GM19043 (cell line): ENCODE data around the gene SPATS2L.
A peak's percentile ranks its signal among the peaks of the same experiment; 100 is the strongest.

ENCODE experiments used
- ATAC-seq: cut with Tn5 transposase; IDR thresholded peaks from one replicate; pipeline ENCODE4 v1.9.1; 2021; ENCODE audit warnings: low read depth; ENCODE audit not compliant: unreplicated experiment

The SPATS2L gene, protein sequence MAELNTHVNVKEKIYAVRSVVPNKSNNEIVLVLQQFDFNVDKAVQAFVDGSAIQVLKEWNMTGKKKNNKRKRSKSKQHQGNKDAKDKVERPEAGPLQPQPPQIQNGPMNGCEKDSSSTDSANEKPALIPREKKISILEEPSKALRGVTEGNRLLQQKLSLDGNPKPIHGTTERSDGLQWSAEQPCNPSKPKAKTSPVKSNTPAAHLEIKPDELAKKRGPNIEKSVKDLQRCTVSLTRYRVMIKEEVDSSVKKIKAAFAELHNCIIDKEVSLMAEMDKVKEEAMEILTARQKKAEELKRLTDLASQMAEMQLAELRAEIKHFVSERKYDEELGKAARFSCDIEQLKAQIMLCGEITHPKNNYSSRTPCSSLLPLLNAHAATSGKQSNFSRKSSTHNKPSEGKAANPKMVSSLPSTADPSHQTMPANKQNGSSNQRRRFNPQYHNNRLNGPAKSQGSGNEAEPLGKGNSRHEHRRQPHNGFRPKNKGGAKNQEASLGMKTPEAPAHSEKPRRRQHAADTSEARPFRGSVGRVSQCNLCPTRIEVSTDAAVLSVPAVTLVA

DNA sequence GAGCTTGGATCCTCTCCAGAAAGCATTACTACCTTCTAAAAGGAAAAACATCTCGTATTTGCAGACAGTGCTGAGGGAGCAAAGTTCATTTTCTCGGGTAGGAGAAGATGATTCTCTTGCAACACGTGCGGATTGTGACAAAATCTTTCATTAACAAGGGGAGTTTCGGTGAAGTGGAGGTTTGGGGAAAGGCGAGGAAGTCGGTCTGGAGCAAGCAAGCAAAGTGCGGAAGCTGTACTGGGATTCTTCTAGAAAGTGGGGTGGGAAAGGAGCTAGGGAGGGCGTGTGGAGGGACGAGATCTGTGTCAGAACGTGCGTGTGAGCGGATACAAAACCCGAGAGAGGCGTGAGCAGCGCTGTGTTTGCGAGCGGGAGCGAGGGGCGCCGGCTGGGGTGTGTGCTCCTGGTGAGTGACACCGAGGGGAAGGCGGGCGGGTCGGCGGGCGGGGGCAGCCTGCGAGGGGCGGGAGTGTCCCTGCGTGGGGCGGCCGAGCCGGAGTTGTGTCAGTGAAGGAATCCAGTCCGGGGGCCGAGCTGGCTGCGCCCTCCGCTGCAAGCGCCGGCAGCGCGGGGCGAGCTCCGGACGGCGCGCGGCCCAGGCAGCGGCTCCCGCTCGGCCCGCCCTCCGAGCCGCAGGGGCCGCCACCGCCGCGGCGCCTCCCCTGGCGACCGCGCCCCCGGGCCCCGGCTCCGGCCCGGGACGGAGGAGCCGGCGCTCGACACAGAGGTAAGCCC, at the start of gene SPATS2L:
SPATS2L (plus strand) TSS at position 498 of the 735 bp plus-strand sequence. CDS start 82,552 bp downstream, outside the sequence.
- ATAC-seq: peak; percentile 46

DNA sequence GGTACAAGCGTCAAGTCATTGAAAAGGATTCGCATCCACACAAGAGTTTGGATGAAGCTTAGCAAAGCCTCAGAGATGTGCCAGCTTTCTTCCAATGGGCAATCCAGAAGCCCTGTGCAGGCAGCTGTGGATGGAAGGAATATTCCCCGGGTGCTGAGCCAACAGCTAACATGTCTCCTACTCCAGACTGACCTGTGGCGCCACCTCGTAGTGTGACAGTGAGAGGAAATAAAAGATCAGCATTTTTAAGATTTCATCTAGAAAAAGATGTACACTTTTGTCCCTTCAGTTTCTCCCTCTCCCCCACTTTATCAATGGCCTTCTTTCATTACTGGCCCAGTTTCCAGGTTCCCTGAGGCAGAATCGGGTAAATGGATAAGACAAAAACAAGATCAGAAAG, 48.9 kb upstream of the SPATS2L start:
- no peak for ATAC-seq

DNA sequence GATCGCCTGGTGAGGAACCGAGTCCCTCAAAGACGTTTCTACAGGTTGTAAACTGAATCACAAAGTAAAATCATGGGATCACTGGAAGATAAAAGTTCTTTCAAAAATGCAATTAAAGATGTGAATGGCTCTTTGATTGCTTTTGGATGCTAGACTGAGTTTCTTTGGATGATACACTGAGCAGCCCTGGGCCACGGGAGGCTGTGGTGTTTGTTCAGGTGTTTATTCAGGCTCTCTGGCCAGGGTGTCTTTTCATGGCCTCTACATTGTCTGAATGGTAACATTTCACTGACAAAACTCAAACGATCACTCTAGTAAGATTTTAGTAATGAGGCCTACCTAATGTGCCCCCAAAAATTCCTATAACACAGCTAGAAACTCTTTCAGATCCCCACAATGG, 48.4 kb upstream of the SPATS2L start:
- no peak for ATAC-seq

DNA sequence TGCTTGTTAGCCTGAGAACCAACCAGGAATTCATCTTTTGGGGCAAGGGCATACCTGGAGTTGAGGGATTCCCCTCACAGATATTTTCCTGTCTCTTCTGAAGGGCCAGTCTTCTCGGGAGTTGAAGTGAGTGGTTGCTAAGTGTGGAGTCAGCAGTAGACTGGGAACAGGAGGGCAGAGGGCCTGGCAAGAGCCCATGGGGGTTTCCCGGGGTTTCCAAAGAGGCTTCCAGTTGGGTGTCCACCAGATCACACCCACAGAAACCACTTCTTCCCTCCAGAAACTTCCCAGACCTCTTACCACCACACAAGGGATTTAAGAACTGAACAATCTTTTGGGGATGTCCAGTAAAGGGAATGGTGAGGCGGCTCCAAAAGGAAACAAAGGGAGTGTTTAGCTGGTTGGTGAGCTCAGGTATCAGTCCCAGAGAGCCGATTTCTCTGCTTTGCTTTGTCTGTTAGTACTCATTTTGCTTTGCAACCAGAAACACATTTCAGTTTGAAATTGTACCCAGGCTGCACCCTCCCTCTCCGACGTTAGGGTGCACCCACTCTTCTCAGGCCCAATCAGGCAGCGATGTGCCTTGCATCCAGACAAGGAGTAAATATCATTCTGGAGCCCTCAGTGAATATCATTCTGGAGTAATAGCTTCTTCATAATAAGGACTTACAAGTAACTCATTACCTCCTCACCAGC, 47.5 kb upstream of the SPATS2L start:
- no peak for ATAC-seq

DNA sequence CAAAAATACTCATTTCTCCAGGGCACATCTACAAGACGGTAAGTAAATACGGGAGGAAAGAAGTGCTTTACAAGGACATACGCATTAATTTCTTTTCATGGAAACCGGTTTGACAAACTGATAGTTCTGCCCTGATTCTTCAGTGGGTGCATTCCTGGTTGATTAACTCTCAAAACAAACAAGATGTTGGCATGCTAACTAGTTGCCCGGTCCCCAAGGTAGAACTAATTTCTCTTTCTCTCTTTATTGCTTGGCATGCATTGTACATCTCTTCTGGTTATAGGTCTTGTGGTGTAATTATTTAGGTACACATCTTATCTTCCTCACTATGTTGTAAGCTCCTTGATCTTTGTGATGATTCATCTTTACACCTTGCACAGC, 46.9 kb upstream of the SPATS2L start:
- no peak for ATAC-seq

DNA sequence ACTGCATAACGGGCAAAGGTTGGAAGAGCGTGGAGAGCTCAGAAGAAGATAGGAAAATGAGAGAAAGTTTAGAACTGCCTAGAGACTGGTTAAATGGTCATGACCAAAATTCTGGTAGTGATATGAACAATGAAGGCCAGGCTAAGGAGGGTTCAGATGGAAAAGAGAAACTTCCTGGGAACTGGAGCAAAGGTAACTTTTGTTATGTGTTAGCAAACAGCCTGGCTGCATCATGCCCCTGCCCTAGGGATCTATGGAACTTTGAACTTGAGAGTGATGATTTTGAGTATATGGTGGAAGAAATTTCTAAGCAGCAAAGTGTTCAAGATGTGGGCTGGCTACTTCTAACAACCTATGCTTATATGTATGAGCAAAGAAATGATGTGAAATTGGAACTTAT, 44.4 kb upstream of the SPATS2L start:
- no peak for ATAC-seq

DNA sequence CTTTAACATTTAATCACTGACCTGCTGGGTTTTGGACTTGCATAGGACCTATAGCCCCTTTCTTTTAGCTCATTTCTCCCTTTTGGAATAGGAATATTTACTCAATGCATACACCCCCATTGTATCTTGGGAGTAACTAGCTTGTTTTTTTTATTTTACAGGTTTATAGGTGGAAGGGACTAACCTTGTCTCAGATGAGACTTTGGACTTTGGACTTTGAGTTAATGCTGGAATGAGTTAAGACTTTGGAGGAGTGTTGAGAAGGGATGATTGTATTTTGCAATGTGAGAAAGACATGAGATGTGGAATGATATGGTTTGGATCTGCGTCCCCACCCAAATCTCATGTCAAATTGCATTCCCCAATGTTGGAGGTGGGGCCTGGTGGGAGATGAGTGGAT, 43.2 kb upstream of the SPATS2L start:
- no peak for ATAC-seq

DNA sequence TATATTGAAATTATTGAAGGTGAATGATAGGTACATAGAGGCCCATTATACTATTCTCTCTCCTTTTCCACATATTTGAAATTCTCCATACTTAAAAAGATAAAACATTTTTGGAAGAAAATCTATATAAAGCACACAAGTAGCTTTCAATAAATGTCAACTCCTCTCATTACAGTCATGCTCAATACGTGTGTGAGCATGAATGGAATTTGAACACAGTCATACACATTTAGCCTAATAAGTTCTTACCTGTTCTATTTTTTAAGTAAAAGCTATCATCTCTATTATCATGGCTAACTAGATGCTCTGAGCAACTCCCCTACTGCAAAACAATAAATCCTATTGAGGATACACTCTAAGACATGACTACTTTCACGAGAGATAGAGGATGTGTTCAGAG, 41.9 kb upstream of the SPATS2L start:
- no peak for ATAC-seq

DNA sequence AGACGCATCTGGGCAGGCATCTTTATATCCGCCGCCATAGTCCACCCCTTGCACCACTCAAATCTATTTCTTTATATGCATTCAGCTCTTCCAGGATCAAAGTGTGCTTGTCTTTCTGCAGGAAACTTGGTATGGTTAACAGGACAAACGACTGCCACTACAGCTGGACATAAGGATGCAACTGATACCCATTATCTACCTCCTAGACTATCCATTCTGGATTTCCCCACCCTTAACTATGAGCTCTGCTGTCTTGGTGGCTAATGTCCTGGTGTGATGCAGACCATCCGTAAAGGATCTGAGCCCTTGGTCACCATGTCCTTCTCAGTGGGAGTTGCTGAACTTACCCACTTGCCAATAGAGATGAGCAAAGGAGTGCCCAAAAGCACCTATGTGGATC, 40.1 kb upstream of the SPATS2L start:
- no peak for ATAC-seq

DNA sequence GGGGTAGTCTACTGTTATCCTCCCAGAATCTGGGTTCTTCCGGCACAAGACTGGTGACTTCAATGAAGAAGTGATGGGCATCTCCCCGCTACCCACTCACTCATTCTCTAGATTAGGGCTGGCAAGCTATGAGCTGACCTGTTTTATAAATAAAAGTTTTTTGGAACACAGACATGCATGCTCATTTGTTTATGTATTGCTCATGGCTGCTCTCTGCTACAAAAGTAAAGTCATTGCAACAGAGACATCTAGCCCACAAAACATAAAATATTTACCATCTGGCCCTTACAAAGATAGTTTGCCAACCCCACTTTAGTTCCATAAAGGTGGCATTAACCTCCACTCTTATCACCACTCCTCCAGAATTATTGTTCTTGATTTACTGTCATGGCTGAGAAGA, 39.1 kb upstream of the SPATS2L start:
- ATAC-seq: no peak

DNA sequence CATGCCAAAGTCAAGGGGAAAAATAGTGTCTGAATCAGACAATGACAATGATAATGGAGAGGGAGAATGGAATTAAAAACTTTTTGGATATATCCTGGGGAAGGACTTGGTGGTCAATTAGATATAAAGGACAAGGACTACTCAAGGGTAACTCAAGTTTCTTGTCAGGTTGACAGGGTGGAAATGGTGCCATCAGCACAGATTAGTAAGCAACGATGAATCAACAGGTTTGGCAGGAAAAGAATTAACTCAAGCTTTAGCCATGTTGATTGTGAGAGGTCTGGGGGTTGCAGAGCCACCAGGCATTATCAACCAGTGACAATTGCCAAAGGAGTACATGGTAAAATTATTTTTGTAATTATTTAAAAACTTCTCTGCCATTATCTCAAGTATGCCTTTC, 35.8 kb upstream of the SPATS2L start:
- no peak for ATAC-seq

DNA sequence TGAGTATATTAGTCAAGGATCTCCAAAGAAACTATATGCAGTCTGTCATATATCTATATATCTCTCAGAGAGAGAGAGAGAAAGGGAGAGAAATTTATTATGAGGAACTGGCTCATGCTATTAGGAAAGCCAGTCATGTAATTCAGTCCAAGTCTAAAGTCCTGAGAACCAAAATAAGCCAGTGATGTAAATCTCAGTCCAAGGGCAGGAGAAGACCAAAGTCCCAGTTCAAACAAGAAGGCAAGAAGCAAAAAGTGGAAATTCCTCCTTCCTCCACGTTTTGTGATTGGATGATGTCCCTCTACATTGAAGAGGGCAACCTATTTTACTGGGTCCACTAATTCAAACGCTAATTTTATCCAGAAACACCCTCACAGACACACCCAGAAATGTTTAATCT, 34.2 kb upstream of the SPATS2L start:
- ATAC-seq: no peak

DNA sequence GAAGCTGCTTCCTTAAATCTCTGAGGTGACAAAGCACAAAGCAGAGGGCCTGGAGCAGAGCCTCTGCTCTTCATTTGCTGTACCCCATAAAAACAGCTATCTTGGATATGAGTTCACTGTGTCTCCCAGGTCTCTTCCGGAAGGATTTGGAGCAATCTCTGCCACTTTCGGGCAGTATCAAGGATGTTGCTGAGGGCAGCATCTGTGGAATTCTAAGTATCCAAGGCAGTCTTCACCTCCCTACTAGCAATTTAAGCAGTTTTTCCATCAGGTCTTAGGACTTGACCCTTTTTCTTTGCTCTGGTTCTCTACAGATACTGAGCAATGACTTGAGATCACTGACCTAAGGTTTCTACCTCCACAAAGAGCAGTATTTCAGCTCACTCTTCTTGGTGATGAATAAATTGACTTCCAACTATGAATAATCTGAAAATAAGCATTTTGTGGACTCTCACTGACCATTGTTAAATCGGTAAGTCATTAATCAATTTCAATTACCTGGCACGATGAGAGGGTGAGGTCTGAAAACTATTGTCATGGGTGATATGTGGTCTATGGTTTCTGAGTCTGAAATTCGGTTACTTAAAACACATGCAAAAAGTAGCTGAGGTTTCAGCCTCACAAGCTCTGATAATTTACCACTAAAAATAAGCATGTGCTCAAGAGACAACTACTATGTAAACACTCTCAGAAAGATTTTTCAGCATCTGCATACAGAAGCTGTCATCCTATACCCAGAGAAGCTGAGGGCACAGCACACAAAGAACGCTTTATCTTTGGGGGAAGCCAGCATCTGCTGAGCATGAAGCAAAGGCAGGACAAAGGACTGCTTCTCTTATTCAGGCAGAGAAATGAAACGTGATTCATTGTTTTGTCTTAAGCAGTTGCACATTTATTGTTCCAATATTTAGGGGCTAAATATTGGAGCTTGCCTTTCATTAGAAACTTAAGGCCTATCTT, 32.1 kb upstream of the SPATS2L start:
- ATAC-seq: no peak

DNA sequence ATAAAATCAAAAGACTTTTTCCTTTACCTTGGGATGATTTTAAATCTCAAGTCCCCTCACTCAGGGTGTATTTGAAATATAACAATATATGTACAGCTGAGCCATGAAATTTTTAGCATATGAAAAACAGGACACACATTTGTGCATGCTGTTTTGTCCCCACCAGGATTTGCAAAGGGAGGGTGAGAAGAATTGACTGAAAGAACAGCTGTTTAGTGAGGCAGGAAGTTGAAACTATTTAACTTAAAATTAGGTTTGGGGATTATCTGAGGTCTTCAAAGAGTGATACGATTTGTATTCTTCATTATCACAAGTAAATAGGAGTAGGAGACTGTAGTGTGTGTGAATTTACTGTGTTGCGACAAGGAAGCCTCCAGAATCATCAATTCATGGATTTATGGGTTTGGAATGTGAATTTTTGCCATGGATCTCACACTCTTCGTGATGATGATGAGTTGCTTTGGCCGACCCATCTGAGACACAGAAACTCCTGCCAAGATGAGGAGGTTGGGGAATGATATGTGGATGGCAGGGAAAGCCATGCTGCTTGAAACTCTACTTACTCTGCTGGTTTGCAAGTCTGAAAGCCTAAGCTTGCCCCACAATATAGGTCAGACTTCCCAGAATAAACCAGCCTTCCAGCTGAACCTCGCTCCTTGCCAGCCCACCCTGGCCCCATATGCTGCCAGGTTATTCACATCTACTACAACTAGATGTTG, 31.0 kb upstream of the SPATS2L start:
- ATAC-seq: no peak

DNA sequence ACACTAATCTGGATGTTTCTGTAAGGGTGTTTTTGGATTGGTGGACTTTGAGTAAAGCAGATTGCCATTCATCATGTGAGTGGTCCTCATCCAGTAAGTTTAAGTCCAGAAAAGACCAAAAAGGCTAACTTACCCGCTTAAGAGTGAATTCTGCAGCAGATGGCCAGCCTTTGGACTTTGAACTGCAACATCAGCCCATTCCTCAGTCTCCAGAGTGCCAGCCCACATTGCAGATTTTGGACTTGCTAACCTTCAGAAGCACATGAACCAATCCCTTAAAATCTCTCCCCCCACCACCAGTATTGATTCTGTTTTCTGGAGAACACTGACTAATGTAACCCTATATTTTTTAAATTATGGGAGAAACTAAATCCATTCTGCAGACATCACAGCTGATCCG, 30.0 kb upstream of the SPATS2L start:
- ATAC-seq: no peak

DNA sequence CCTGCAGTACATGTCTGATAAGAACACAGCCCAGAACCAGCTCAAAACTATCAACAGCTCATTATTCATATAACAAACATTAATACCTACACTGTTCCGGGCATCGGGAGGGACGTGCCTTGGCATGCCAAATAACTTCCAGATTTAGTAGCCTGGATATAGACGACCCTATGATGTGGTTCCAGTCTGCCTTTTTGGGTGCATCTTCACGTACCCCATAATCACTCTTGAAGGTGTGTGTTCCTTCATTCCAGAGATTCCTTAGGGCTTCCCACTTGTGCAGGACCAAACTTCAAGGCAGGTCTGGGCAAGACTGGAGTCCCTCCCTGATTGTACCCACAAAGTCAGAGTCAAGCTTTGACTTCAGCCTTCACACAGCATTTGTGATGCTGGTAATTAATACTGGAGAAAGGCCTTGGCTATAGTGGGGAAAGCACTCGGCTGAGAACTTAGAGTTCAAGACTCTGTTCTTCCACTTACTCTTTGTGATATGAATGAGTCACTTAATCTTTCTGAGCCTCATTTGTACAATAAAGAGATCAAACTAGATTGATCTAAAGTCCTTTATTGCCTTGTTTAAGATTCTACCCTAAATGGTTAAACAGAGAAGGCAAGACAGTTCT, 27.7 kb upstream of the SPATS2L start:
- ATAC-seq: no peak

DNA sequence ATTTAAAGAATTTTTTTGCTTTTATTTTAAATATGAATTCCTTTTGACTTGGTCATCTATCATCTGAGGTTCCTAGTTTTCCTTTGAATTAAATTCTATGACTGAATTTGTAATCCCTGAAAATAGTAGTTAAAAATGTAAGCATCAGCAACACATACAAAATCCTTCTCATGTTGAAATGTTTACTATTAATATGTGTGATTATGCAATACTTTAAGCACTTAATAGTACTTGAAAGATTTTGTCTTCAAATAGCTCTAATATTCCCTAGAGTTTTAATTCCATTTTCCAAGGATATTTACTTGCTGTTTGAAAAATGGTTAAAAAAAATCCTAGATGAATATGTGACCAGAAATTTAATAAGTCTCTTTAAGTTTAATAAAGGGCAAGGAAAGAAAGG, 26.6 kb upstream of the SPATS2L start:
- no peak for ATAC-seq

DNA sequence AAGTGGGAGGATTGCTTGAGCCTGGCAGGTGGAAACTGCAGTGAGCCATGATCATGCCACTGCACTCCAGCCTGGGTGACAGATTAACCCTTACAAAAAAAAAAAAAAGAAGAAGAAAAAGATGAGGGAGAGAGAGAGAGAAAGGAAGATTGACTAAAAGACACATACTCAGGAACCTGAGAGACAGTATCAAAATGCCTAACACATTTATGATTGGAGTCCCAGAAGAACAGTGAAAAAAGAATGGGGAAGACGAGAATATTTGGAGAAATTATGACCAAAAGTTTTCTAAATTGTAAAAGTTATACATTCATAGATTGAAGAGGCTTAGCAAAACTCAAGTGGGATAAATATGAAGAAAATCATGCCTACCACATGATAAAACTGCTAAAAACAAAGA, 19.9 kb upstream of the SPATS2L start:
- ATAC-seq: no peak
